T-helper 1 cell treated with Interleukin-12 subunit alpha and Interleukin-12 subunit beta and Interleukin-4 antibody, amounts not matched to agents 30 ng/mL and 1 ng/mL, for 36 hours (primary cell): ENCODE data around the gene WNK2. TPM values are rescaled to one million over a fixed set of nuclear protein-coding genes. Genes with fewer than 3 reads are reported as not detected.
"Not testable (repeated sequence)": the region's sequence is repeated elsewhere in the genome, so short reads cannot be mapped to it uniquely, and the experiment has no call there.

ENCODE experiments used
- intact Hi-C: fragments of 100-400 bp; cut with micrococcal nuclease; formaldehyde crosslinking; loops from one replicate; pipeline ENCODE4 v1.15.1; 2024
- total RNA-seq: library from RNA; stranded (reverse); gene quantifications from 2 replicates; pipeline ENCODE4 v1.2.3, GENCODE V29; 2022

The WNK2 gene
- total RNA-seq, 1 donor from 2014 or later: 0.22 TPM

- intact Hi-C loops: no loop called here
Observed at GRCh38 chr9:93233033-93233432, 49.1 kb downstream of the WNK2 start.

- intact Hi-C loops: no loop called here
Observed at GRCh38 chr9:93234600-93234999, 50.7 kb downstream of the WNK2 start.

GRCh38 chr9:93235300-93235960 is 51.5 kb downstream of the WNK2 start:
- intact Hi-C loops: no loop called here

GRCh38 chr9:93236541-93237206 is 52.7 kb downstream of the WNK2 start:
- intact Hi-C loops: no loop called here

GRCh38 chr9:93237540-93237939 is 53.6 kb downstream of the WNK2 start:
- intact Hi-C loops: no loop called here

- intact Hi-C loops: no loop called here
Observed at GRCh38 chr9:93238953-93239925, 55.3 kb downstream of the WNK2 start.

- intact Hi-C loops: no loop called here
Observed at GRCh38 chr9:93240891-93241334, 57.0 kb downstream of the WNK2 start.

- intact Hi-C loops: no loop called here
Observed at GRCh38 chr9:93243112-93243511, 59.2 kb downstream of the WNK2 start.

- intact Hi-C loops: no loop called here
Observed at GRCh38 chr9:93244101-93244500, 60.2 kb downstream of the WNK2 start.

GRCh38 chr9:93244510-93245436 is 60.8 kb downstream of the WNK2 start:
- intact Hi-C loops: no loop called here

GRCh38 chr9:93245437-93245970 is 61.6 kb downstream of the WNK2 start:
- intact Hi-C loops: no loop called here

- intact Hi-C loops: no loop called here
Observed at GRCh38 chr9:93246111-93246510, 62.2 kb downstream of the WNK2 start.

GRCh38 chr9:93246526-93246925 is 62.6 kb downstream of the WNK2 start:
- intact Hi-C loops: no loop called here

GRCh38 chr9:93247099-93247865 is 63.3 kb downstream of the WNK2 start:
- intact Hi-C loops: no loop called here

GRCh38 chr9:93247892-93248291 is 64.0 kb downstream of the WNK2 start:
- intact Hi-C loops: no loop called here

- intact Hi-C loops: no loop called here
Observed at GRCh38 chr9:93248386-93249040, 64.6 kb downstream of the WNK2 start.

- intact Hi-C loops: no loop called here
Observed at GRCh38 chr9:93250185-93250584, 66.2 kb downstream of the WNK2 start.

- intact Hi-C loops: not testable (repeated sequence)
Observed at GRCh38 chr9:93251309-93251708, 67.4 kb downstream of the WNK2 start.

- intact Hi-C loops: no loop called here
Observed at GRCh38 chr9:93252116-93252780, 68.3 kb downstream of the WNK2 start.
